HEK293 (cell line): Measurements from ENCODE around the gene PCED1A.
A peak's percentile ranks its signal among the peaks of the same experiment; 100 is the strongest.

Source experiments
- CTCF ChIA-PET: fragments of 350-600 bp; formaldehyde crosslinking; extraction: SDS; loops from one replicate; lab custom pipeline; 2021; ENCODE audit warnings: antibody characterized with exemption; lab: Yijun Ruan, JAX
- POLR2A ChIA-PET: fragments of 300-600 bp; formaldehyde crosslinking; extraction: SDS; loops from one replicate; lab custom pipeline; 2020; ENCODE audit warnings: antibody characterized with exemption, inconsistent platforms; lab: Yijun Ruan, JAX
- H3K27ac ChIP-seq: fragments of 200-500 bp; sonication (Bioruptor generic); 2 replicates; pipeline ENCODE4 v1.5.1; 2014; ENCODE audit warnings: low read depth, low read length, control low read depth, inconsistent platforms; ENCODE audit errors: extremely low read depth
- H3K36me3 ChIP-seq, 2 experiments: fragments of 200-500 bp in 1 of 2; sonication (Bioruptor generic) in 1 of 2; 1 replicate in 1 of 2; 2 replicates in 1 of 2; pipeline ENCODE4 v1.5.1; 2014 to 2017; ENCODE audit warnings: inconsistent platforms in 2 of 2, low read length in 2 of 2; ENCODE audit not compliant: control insufficient read depth in 2 of 2, insufficient read depth in 1 of 2
- H3K4me1 ChIP-seq: fragments of 200-500 bp; sonication (Bioruptor generic); 2 replicates; pipeline ENCODE4 v1.5.1; 2014; ENCODE audit warnings: mild to moderate bottlenecking, low read length, inconsistent platforms; ENCODE audit not compliant: control insufficient read depth, insufficient read depth
- H3K4me3 ChIP-seq: 2 replicates; pipeline ENCODE4 v1.5.1; 2011; ENCODE audit warnings: low read depth, mild to moderate bottlenecking, control low read depth, low read length, moderate library complexity
- H3K9me3 ChIP-seq: fragments of 200-500 bp; sonication (Bioruptor generic); 2 replicates; pipeline ENCODE4 v1.5.1; 2014; ENCODE audit warnings: low read depth, low read length, inconsistent platforms; ENCODE audit not compliant: control insufficient read depth, insufficient read depth
- EGR2 ChIP-seq: fragments of 450-650 bp; formaldehyde crosslinking; IDR thresholded peaks from 2 replicates; pipeline ENCODE4 v1.5.1; 2016; ENCODE audit warnings: low read depth, missing biosample characterization, missing genetic modification characterization
- FEZF1 ChIP-seq: fragments of 450-650 bp; formaldehyde crosslinking; IDR thresholded peaks from 2 replicates; pipeline ENCODE4 v1.5.1; 2016; ENCODE audit warnings: missing biosample characterization, missing genetic modification characterization
- KLF1 ChIP-seq: fragments of 450-650 bp; formaldehyde crosslinking; IDR thresholded peaks from 2 replicates; pipeline ENCODE4 v1.5.1; 2016; ENCODE audit warnings: missing biosample characterization, missing genetic modification characterization
- RBAK ChIP-seq: fragments of 450-650 bp; formaldehyde crosslinking; IDR thresholded peaks from 2 replicates; pipeline ENCODE4 v1.5.1; 2016; ENCODE audit warnings: missing biosample characterization, missing genetic modification characterization
- TCF7L2 ChIP-seq: IDR thresholded peaks from 2 replicates; pipeline ENCODE4 v1.6.1; 2011; ENCODE audit warnings: low read depth, mild to moderate bottlenecking, inconsistent platforms, low read length, moderate library complexity, borderline replicate concordance
- WT1 ChIP-seq: fragments of 450-650 bp; formaldehyde crosslinking; IDR thresholded peaks from 2 replicates; pipeline ENCODE4 v1.5.1; 2016; ENCODE audit warnings: missing biosample characterization, missing genetic modification characterization
- ZBTB1 ChIP-seq: fragments of 450-650 bp; formaldehyde crosslinking; IDR thresholded peaks from 2 replicates; pipeline ENCODE4 v1.5.1; 2016; ENCODE audit warnings: missing biosample characterization, missing genetic modification characterization
- ZFHX2 ChIP-seq: fragments of 450-650 bp; formaldehyde crosslinking; conservative IDR thresholded peaks from 2 replicates; pipeline ENCODE4 v1.5.1; 2016; ENCODE audit warnings: missing biosample characterization, missing genetic modification characterization
- ZFP41 ChIP-seq: fragments of 450-650 bp; formaldehyde crosslinking; IDR thresholded peaks from 2 replicates; pipeline ENCODE4 v1.5.1; 2016; ENCODE audit warnings: missing biosample characterization, missing genetic modification characterization, borderline replicate concordance
- ZNF10 ChIP-seq: fragments of 450-650 bp; formaldehyde crosslinking; IDR thresholded peaks from 2 replicates; pipeline ENCODE4 v1.5.1; 2017; ENCODE audit warnings: missing biosample characterization, missing genetic modification characterization
- ZNF132 ChIP-seq: fragments of 450-650 bp; formaldehyde crosslinking; IDR thresholded peaks from 2 replicates; pipeline ENCODE4 v1.5.1; 2017; ENCODE audit warnings: missing biosample characterization, missing genetic modification characterization, borderline replicate concordance
- ZNF416 ChIP-seq: fragments of 450-650 bp; formaldehyde crosslinking; IDR thresholded peaks from 2 replicates; pipeline ENCODE4 v1.5.1; 2016; ENCODE audit warnings: missing biosample characterization, missing genetic modification characterization
- ZNF433 ChIP-seq: fragments of 450-650 bp; formaldehyde crosslinking; IDR thresholded peaks from 2 replicates; pipeline ENCODE4 v1.5.1; 2016; ENCODE audit warnings: missing biosample characterization, missing genetic modification characterization, low read depth
- ZNF555 ChIP-seq: fragments of 450-650 bp; formaldehyde crosslinking; conservative IDR thresholded peaks from 2 replicates; pipeline ENCODE4 v1.5.1; 2017; ENCODE audit warnings: missing biosample characterization, mild to moderate bottlenecking, missing genetic modification characterization, inconsistent platforms
- ZNF571 ChIP-seq: fragments of 450-650 bp; formaldehyde crosslinking; IDR thresholded peaks from 2 replicates; pipeline ENCODE4 v1.5.0; 2017; ENCODE audit warnings: missing biosample characterization, missing genetic modification characterization
- ZNF629 ChIP-seq: fragments of 450-650 bp; formaldehyde crosslinking; IDR thresholded peaks from 2 replicates; pipeline ENCODE4 v1.5.1; 2017; ENCODE audit warnings: missing biosample characterization, missing genetic modification characterization
- TF ChIP-seq, protein P1 (sequence below): fragments of 450-650 bp; formaldehyde crosslinking; conservative IDR thresholded peaks from 2 replicates; pipeline ENCODE4 v1.5.1; 2016; ENCODE audit warnings: low read depth, missing biosample characterization, missing genetic modification characterization
- TF ChIP-seq, protein P2 (sequence below): fragments of 450-650 bp; formaldehyde crosslinking; IDR thresholded peaks from 2 replicates; pipeline ENCODE4 v1.5.1; 2017; ENCODE audit warnings: missing biosample characterization, missing genetic modification characterization
- TF ChIP-seq, protein P3 (sequence below): fragments of 450-650 bp; formaldehyde crosslinking; IDR thresholded peaks from 2 replicates; pipeline ENCODE4 v1.5.1; 2016; ENCODE audit warnings: missing biosample characterization, missing genetic modification characterization, borderline replicate concordance
- TF ChIP-seq, protein P4 (sequence below): fragments of 450-650 bp; formaldehyde crosslinking; IDR thresholded peaks from 2 replicates; pipeline ENCODE4 v1.5.1; 2016; ENCODE audit warnings: missing biosample characterization, missing genetic modification characterization

PCED1A gene

DNA sequence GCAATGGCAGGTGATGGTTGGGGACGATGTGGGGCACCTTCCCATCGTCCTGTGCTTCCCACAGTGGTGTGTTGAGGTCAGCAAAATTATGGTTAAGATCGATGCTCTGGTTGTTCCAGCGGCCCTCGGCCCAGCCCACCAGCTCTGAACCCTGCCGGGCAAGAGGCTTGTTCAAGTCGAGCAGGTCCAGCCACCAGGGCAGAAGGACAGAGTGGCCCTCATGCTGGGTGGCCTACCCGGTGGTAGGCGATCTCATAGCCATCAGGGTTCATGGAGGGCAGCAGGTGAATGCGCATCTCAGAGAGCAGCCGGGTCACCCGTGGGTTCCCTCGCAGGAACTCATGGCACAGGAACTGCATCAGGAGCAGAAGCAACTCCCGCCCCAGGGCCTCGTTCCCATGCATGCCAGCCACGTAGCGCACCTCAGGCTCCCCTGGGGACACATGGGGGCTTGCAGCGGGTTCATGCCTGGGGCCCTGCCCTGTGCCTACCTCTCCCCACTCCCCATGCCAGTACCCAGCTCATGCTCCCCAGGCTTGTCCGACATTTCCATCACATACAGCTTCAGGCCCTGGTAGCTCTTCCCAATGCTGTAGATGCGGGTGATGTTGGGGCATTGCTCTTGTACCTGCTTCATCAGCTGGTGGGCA, 44.3 kb downstream of the PCED1A start:
- Histone ChIP-seq H3K4me3 (no peak overlapping the region), H3K9me3 (no peaks in the 10 kb centered on the region), H3K4me1 (0 out of 2 replicates have a peak, but pooled peaks cover 3% of the 10 kb centered on the region), H3K36me3 (peaks cover 0 to 17% of the 10 kb centered on the region in 2 experiments; a peak in 1 of 3 replicates)
- ChIA-PET POLR2A (no interaction called here), CTCF (no interaction called here)
- TF ChIP-seq, protein P1, sequence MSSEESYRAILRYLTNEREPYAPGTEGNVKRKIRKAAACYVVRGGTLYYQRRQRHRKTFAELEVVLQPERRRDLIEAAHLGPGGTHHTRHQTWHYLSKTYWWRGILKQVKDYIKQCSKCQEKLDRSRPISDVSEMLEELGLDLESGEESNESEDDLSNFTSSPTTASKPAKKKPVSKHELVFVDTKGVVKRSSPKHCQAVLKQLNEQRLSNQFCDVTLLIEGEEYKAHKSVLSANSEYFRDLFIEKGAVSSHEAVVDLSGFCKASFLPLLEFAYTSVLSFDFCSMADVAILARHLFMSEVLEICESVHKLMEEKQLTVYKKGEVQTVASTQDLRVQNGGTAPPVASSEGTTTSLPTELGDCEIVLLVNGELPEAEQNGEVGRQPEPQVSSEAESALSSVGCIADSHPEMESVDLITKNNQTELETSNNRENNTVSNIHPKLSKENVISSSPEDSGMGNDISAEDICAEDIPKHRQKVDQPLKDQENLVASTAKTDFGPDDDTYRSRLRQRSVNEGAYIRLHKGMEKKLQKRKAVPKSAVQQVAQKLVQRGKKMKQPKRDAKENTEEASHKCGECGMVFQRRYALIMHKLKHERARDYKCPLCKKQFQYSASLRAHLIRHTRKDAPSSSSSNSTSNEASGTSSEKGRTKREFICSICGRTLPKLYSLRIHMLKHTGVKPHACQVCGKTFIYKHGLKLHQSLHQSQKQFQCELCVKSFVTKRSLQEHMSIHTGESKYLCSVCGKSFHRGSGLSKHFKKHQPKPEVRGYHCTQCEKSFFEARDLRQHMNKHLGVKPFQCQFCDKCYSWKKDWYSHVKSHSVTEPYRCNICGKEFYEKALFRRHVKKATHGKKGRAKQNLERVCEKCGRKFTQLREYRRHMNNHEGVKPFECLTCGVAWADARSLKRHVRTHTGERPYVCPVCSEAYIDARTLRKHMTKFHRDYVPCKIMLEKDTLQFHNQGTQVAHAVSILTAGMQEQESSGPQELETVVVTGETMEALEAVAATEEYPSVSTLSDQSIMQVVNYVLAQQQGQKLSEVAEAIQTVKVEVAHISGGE: no peak
- TF ChIP-seq ZNF555 (no peak), ZFP41 (tag by site-specific recombination) (no peak), ZNF416 (tag by site-specific recombination) (no peak), RBAK (no peak), ZBTB1 (tag by site-specific recombination) (no peak), TCF7L2 (no peak), ZNF629 (tag by site-specific recombination) (no peak), FEZF1 (tag by site-specific recombination) (no peak), ZNF433 (no peak)
- TF ChIP-seq, all 188 proteins: peak for 0
- H3K27ac ChIP-seq: no peak overlapping the region

DNA sequence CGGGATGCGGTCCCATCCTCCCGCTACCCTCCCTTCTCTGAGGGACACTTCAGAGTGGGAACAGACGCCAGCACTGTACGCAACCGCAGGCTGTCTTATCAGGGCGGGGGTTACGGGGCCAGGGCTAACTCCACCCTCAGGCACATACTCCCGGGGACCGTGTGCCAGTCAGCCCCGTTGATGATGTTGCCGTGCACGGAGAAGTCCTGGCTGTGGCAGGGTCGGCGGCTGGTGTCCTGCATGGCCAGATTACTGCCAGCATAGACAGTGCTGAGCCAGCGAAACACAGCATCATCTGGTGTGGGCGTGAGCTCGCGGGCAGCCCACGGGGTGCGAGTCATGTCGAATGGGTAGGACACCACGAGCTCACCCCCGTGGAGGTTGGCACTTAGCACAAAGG, 45.0 kb downstream of the PCED1A start:
- CTCF ChIA-PET: no interaction called here
- TF ChIP-seq KLF1 (tag by site-specific recombination): peak; percentile 30; the same call in 1 of the 2 replicates
- TF ChIP-seq, protein P2, sequence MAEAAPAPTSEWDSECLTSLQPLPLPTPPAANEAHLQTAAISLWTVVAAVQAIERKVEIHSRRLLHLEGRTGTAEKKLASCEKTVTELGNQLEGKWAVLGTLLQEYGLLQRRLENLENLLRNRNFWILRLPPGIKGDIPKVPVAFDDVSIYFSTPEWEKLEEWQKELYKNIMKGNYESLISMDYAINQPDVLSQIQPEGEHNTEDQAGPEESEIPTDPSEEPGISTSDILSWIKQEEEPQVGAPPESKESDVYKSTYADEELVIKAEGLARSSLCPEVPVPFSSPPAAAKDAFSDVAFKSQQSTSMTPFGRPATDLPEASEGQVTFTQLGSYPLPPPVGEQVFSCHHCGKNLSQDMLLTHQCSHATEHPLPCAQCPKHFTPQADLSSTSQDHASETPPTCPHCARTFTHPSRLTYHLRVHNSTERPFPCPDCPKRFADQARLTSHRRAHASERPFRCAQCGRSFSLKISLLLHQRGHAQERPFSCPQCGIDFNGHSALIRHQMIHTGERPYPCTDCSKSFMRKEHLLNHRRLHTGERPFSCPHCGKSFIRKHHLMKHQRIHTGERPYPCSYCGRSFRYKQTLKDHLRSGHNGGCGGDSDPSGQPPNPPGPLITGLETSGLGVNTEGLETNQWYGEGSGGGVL (tag by site-specific recombination): no peak
- peak; percentile 84 for TF ChIP-seq EGR2 (tag by site-specific recombination)
- peak; percentile 86 for TF ChIP-seq ZFHX2
- POLR2A ChIA-PET: no interaction called here

DNA sequence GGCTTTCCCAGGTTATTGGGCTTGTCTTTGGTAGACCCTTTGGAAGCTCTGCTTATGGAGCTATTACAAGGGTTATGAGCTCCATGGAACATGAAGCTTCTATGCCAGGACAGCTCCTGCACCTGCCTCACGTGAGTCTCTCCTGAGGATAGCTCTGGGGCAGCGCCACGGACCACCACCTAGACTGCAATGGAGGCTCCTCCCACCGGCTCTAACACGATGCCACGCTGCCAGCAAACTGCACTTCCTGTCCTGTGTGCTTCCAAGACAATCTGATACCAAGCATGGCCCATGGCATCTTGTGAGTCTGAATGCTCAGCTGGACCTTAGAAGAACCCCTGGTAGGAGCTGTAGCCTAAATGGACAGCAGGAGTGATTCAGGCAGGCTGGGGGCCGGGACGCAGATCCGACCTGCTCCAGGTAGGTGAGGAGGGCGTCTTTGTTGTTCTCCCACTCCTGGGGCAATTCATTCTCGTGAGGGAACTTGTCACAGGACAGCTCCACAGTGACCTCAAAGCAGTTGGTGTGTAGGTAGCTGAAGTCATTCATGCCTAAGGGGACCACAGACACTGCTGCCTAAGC, 45.5 kb downstream of the PCED1A start:
- Histone ChIP-seq H3K9me3 (no peaks in the 10 kb centered on the region), H3K36me3 (peaks cover 0 to 17% of the 10 kb centered on the region in 2 experiments; a peak in 1 of 3 replicates), H3K4me1 (0 out of 2 replicates have a peak, but pooled peaks cover 3% of the 10 kb centered on the region), H3K4me3 (no peak overlapping the region), H3K27ac (no peak overlapping the region)
- ChIA-PET POLR2A (interaction anchor here (1.0 kb wide), 1 partner anchor 9 kb away, joined by 4 read pairs; no protein-coding TSS in a partner anchor), CTCF (interaction anchor here (0.6 kb wide), 1 partner anchor 20 kb away, joined by 3 read pairs; no protein-coding TSS in a partner anchor)
- TF ChIP-seq, protein P3, sequence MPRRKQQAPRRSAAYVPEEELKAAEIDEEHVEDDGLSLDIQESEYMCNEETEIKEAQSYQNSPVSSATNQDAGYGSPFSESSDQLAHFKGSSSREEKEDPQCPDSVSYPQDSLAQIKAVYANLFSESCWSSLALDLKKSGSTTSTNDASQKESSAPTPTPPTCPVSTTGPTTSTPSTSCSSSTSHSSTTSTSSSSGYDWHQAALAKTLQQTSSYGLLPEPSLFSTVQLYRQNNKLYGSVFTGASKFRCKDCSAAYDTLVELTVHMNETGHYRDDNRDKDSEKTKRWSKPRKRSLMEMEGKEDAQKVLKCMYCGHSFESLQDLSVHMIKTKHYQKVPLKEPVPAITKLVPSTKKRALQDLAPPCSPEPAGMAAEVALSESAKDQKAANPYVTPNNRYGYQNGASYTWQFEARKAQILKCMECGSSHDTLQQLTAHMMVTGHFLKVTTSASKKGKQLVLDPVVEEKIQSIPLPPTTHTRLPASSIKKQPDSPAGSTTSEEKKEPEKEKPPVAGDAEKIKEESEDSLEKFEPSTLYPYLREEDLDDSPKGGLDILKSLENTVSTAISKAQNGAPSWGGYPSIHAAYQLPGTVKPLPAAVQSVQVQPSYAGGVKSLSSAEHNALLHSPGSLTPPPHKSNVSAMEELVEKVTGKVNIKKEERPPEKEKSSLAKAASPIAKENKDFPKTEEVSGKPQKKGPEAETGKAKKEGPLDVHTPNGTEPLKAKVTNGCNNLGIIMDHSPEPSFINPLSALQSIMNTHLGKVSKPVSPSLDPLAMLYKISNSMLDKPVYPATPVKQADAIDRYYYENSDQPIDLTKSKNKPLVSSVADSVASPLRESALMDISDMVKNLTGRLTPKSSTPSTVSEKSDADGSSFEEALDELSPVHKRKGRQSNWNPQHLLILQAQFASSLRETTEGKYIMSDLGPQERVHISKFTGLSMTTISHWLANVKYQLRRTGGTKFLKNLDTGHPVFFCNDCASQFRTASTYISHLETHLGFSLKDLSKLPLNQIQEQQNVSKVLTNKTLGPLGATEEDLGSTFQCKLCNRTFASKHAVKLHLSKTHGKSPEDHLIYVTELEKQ (tag by site-specific recombination): no peak
- TF ChIP-seq, protein P4, sequence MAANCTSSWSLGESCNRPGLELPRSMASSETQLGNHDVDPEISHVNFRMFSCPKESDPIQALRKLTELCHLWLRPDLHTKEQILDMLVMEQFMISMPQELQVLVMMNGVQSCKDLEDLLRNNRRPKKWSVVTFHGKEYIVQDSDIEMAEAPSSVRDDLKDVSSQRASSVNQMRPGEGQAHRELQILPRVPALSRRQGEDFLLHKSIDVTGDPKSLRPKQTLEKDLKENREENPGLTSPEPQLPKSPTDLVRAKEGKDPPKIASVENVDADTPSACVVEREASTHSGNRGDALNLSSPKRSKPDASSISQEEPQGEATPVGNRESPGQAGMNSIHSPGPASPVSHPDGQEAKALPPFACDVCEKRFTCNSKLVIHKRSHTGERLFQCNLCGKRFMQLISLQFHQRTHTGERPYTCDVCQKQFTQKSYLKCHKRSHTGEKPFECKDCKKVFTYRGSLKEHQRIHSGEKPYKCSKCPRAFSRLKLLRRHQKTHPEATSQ (tag by site-specific recombination): no peak
- TF ChIP-seq WT1 (tag by site-specific recombination) (0 out of 2 replicates have a peak, but pooled peaks have one; percentile 28), ZNF571 (tag by site-specific recombination) (no peak), ZNF132 (tag by site-specific recombination) (no peak), ZNF10 (tag by site-specific recombination) (no peak)

More for the DNA sequence above, 45.0 kb downstream of the PCED1A start:
- Histone ChIP-seq H3K4me3 (no peak overlapping the region), H3K27ac (no peak overlapping the region), H3K4me1 (0 out of 2 replicates have a peak, but pooled peaks cover 3% of the 10 kb centered on the region), H3K9me3 (no peaks in the 10 kb centered on the region), H3K36me3 (peaks cover 0 to 17% of the 10 kb centered on the region in 2 experiments; a peak in 1 of 3 replicates)
